Ovary (tissue), 3 donors: ENCODE measurements around the gene PCDHGB6.

Experiments
- CTCF ChIP-seq, 3 donors: fragments of 450-650 bp in 2 of 3; fragments of 200-600 bp in 1 of 3; IDR thresholded peaks; one replicate each; pipeline versions ENCODE4 v1.5.1 to v1.8.0; 2016 to 2022; ENCODE audit warnings: antibody characterized with exemption in 3 of 3, mild to moderate bottlenecking in 1 of 3
- EP300 ChIP-seq: sonication (generic); formaldehyde crosslinking; IDR thresholded peaks from one replicate; pipeline ENCODE4 v1.6.1; 2017; ENCODE audit warnings: antibody characterized with exemption
- POLR2A ChIP-seq: fragments of 450-650 bp; IDR thresholded peaks from one replicate; pipeline ENCODE4 v1.6.1; 2017; ENCODE audit warnings: antibody characterized with exemption, mild to moderate bottlenecking, moderate library complexity
- donor health status: DM: no; HTN: no; CAD: no.

DNA sequence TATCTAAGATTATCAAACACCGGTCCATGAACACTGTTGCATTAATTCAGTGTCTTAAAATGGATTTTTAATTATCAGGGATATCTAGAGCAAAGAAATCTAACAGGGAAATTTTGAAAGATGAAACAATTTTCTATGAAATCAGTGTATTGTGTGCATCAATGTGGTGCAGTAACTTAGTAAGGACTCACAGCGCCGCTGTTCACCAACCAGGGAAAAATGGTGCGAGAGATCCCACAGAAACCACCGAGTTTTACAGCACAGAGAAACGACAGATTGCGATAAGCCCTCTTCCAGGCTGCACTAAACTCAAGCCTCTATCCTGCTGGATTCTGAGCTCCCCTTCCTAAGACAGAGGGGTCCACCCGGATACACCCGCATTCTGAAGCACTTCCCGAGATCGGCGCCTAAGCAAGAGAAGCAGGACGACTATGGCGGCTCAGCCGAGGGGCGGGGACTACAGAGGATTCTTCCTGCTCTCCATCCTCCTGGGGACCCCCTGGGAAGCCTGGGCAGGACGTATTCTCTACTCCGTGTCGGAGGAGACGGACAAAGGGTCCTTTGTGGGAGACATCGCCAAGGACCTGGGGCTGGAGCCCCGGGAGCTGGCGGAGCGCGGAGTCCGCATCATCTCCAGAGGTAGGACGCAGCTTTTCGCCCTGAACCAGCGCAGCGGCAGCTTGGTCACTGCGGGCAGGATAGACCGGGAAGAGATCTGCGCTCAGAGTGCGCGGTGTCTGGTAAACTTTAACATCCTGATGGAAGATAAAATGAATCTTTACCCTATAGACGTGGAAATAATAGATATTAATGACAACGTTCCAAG lies 25.1 kb upstream of the PCDHGB6 start, which contains the start of gene PCDHGA7:
- TF ChIP-seq POLR2A (no peak), CTCF (IDR thresholded peaks at IDR 0.05) (no peak), EP300 (no peak)
